H9 (cell line): ENCODE data around the gene AANAT. TPM values are rescaled to one million over a fixed set of nuclear protein-coding genes. Genes with fewer than 3 reads are reported as not detected.

Source experiments
- DNase-seq: peaks from one replicate; pipeline ENCODE4 v3.0.0-alpha.2; 2017
- H2AFZ ChIP-seq: one replicate; pipeline ENCODE4 v1.6.1; 2013; ENCODE audit warnings: mild to moderate bottlenecking, low read length, control low read depth, moderate library complexity
- H2AK5ac ChIP-seq: 2 replicates; pipeline ENCODE4 v1.6.1; 2013; ENCODE audit warnings: low read length, control low read depth, mixed read lengths; ENCODE audit not compliant: insufficient read length
- H2BK120ac ChIP-seq: one replicate; pipeline ENCODE4 v1.6.1; 2013; ENCODE audit warnings: low read depth, mild to moderate bottlenecking, low read length, control low read depth, inconsistent platforms; ENCODE audit not compliant: poor library complexity, severe bottlenecking
- H2BK12ac ChIP-seq: 2 replicates; pipeline ENCODE4 v1.6.1; 2013; ENCODE audit warnings: low read length, control low read depth, mixed read lengths, low read depth; ENCODE audit not compliant: insufficient read length
- H2BK15ac ChIP-seq: 2 replicates; pipeline ENCODE4 v1.6.1; 2013; ENCODE audit warnings: low read depth, low read length, control low read depth
- H2BK20ac ChIP-seq: one replicate; pipeline ENCODE4 v1.6.1; 2013; ENCODE audit warnings: low read depth, mild to moderate bottlenecking, low read length, control low read depth, inconsistent platforms; ENCODE audit not compliant: poor library complexity, severe bottlenecking
- H2BK5ac ChIP-seq: 2 replicates; pipeline ENCODE4 v1.6.1; 2013; ENCODE audit warnings: low read length, control low read depth, mixed read lengths; ENCODE audit not compliant: insufficient read length
- H3K14ac ChIP-seq: 2 replicates; pipeline ENCODE4 v1.6.1; 2013; ENCODE audit warnings: low read length, control low read depth; ENCODE audit not compliant: insufficient read depth
- H3K18ac ChIP-seq: 2 replicates; pipeline ENCODE4 v1.6.1; 2013; ENCODE audit warnings: low read depth, mild to moderate bottlenecking, mixed read lengths, low read length, control low read depth; ENCODE audit not compliant: insufficient read length
- H3K23ac ChIP-seq: 2 replicates; pipeline ENCODE4 v1.6.1; 2013; ENCODE audit warnings: low read length, control low read depth, mixed read lengths, low read depth; ENCODE audit not compliant: insufficient read length
- H3K23me2 ChIP-seq: 2 replicates; pipeline ENCODE4 v1.6.1; 2013; ENCODE audit warnings: low read depth, mild to moderate bottlenecking, mixed read lengths, low read length, control low read depth; ENCODE audit not compliant: insufficient read length, poor library complexity, severe bottlenecking
- H3K27ac ChIP-seq: 2 replicates; pipeline ENCODE4 v1.5.1; 2013; ENCODE audit warnings: low read length, control low read depth, mixed read lengths, low read depth; ENCODE audit not compliant: insufficient read length
- H3K27me3 ChIP-seq: 2 replicates; pipeline ENCODE4 v1.6.1; 2013; ENCODE audit warnings: low read length, control low read depth, inconsistent platforms; ENCODE audit not compliant: insufficient read depth
- H3K4ac ChIP-seq: 2 replicates; pipeline ENCODE4 v1.6.1; 2013; ENCODE audit warnings: low read depth, mild to moderate bottlenecking, control low read depth, inconsistent platforms, low read length, moderate library complexity
- H3K4me1 ChIP-seq: 2 replicates; pipeline ENCODE4 v1.6.1; 2013; ENCODE audit warnings: low read length, control low read depth, inconsistent platforms; ENCODE audit not compliant: insufficient read depth
- H3K4me2 ChIP-seq: 2 replicates; pipeline ENCODE4 v1.6.1; 2013; ENCODE audit warnings: low read length, control low read depth, mixed read lengths; ENCODE audit not compliant: insufficient read length, insufficient read depth
- H3K56ac ChIP-seq: 2 replicates; pipeline ENCODE4 v1.6.1; 2013; ENCODE audit warnings: low read depth, mild to moderate bottlenecking, mixed read lengths, low read length, control low read depth; ENCODE audit not compliant: insufficient read length
- H3K79me1 ChIP-seq: 2 replicates; pipeline ENCODE4 v1.6.1; 2013; ENCODE audit warnings: low read depth, mild to moderate bottlenecking, moderate library complexity, low read length, control low read depth, inconsistent platforms; ENCODE audit not compliant: insufficient read depth, poor library complexity, severe bottlenecking
- H3K79me2 ChIP-seq: 2 replicates; pipeline ENCODE4 v1.6.1; 2013; ENCODE audit warnings: low read length, control low read depth, inconsistent platforms; ENCODE audit not compliant: insufficient read depth
- H3K9ac ChIP-seq: 2 replicates; pipeline ENCODE4 v1.6.1; 2013; ENCODE audit warnings: low read length, control low read depth, mixed read lengths; ENCODE audit not compliant: insufficient read length; ENCODE audit errors: extremely low read depth
- H3K9me3 ChIP-seq: one replicate; pipeline ENCODE4 v1.6.1; 2013; ENCODE audit warnings: low read depth, low read length, inconsistent platforms; ENCODE audit not compliant: control insufficient read depth
- H3T11ph ChIP-seq: one replicate; pipeline ENCODE4 v1.6.1; 2013; ENCODE audit warnings: mild to moderate bottlenecking, low read length, control low read depth, inconsistent platforms
- H4K20me1 ChIP-seq: one replicate; pipeline ENCODE4 v1.6.1; 2013; ENCODE audit not compliant: control insufficient read depth, insufficient read length, insufficient read depth
- H4K5ac ChIP-seq: 2 replicates; pipeline ENCODE4 v1.6.1; 2013; ENCODE audit warnings: low read depth, mild to moderate bottlenecking, mixed read lengths, low read length, control low read depth; ENCODE audit not compliant: insufficient read length
- H4K8ac ChIP-seq: replicated peaks from 2 replicates; pipeline ENCODE4 v1.6.1; 2013; ENCODE audit warnings: low read length, control low read depth, mixed read lengths, low read depth; ENCODE audit not compliant: insufficient read length
- H4K91ac ChIP-seq: 2 replicates; pipeline ENCODE4 v1.6.1; 2013; ENCODE audit warnings: low read depth, mild to moderate bottlenecking, moderate library complexity, mixed read lengths, low read length, control low read depth; ENCODE audit not compliant: insufficient read length
- H3K27ac Mint-ChIP-seq, 3 experiments: 2 replicates in 2 of 3; 3 replicates in 1 of 3; pipeline ENCODE4 v1.8.0; 2020 to 2021; ENCODE audit warnings: mixed read lengths in 3 of 3, mild to moderate bottlenecking in 1 of 3, moderate library complexity in 1 of 3
- H3K27me3 Mint-ChIP-seq: 2 replicates; pipeline ENCODE4 v1.8.0; 2021; ENCODE audit warnings: low read depth, mild to moderate bottlenecking, moderate library complexity, mixed read lengths
- H3K36me3 Mint-ChIP-seq, 3 experiments: 2 replicates in 2 of 3; 3 replicates in 1 of 3; pipeline ENCODE4 v1.8.0; 2020 to 2021; ENCODE audit warnings: low read depth in 3 of 3, mixed read lengths in 3 of 3; ENCODE audit not compliant: insufficient read depth in 1 of 3
- H3K4me1 Mint-ChIP-seq, 2 experiments: 2 replicates each; pipeline ENCODE4 v1.8.0; 2020; ENCODE audit warnings: mixed read lengths in 2 of 2
- H3K4me3 Mint-ChIP-seq, 2 experiments: 2 replicates in 1 of 2; 3 replicates in 1 of 2; pipeline ENCODE4 v1.8.0; 2020 to 2021; ENCODE audit warnings: mild to moderate bottlenecking in 2 of 2, mixed read lengths in 2 of 2, moderate library complexity in 1 of 2
- H3K9me3 Mint-ChIP-seq, 2 experiments: 2 replicates in 1 of 2; 3 replicates in 1 of 2; pipeline ENCODE4 v1.8.0; 2020; ENCODE audit warnings: mild to moderate bottlenecking in 2 of 2, mixed read lengths in 2 of 2, moderate library complexity in 1 of 2
- CTCF ChIP-seq: fragments of 200-600 bp; sonication (generic); conservative IDR thresholded peaks from 3 replicates; pipeline ENCODE4 v1.8.0; 2021; ENCODE audit warnings: antibody characterized with exemption, mild to moderate bottlenecking
- WGBS: extraction: QIAGEN DNeasy Blood & Tissue Kit; methylation state at CpG from one replicate; pipeline ENCODE4 v1.1.7; 2013; ENCODE audit warnings: missing lambda C conversion rate, low lambda C conversion rate, mixed read lengths; ENCODE audit not compliant: insufficient read length; ENCODE audit errors: extremely low coverage; 5-methylcytosine and 5-hydroxymethylcytosine counted together
- total RNA-seq: library from RNA; stranded (reverse); gene quantifications from 2 replicates; pipeline ENCODE4 v1.2.1, GENCODE V29; 2021

Gene AANAT
- total RNA-seq, 1 experiment from 2014 or later = 0.55 TPM

GRCh38 chr17:76495663-76496400, 28.4 kb downstream of the AANAT start:
- no peak overlapping the region for H3K4me3 Mint-ChIP-seq
- Histone ChIP-seq H3K14ac (no peak overlapping the region), H3K4me2 (no peak overlapping the region), H3K56ac (no peak overlapping the region), H4K91ac (no peak overlapping the region), H3K4ac (no peak overlapping the region), H2BK15ac (no peak overlapping the region), H4K8ac (no peak overlapping the region), H3K9ac (no peak overlapping the region), H3K18ac (no peak overlapping the region), H3K23me2 (peaks cover 6% of the 10 kb centered on the region), H2AK5ac (no peak overlapping the region), H3K27me3 (no peaks in the 10 kb centered on the region), H3K4me1 (no peaks in the 10 kb centered on the region; the same call in 1 of the 2 replicates), H3K9me3 (no peaks in the 10 kb centered on the region), H3T11ph (no peak overlapping the region), H2BK120ac (no peak overlapping the region), H2BK20ac (no peak overlapping the region), H2BK12ac (no peak overlapping the region), H4K5ac (no peak overlapping the region), H4K20me1 (no peaks in the 10 kb centered on the region), H3K79me1 (no peaks in the 10 kb centered on the region), H2BK5ac (no peak overlapping the region), H3K23ac (no peak overlapping the region), H3K79me2 (no peaks in the 10 kb centered on the region), H3K27ac (no peak overlapping the region), H2AFZ (no peak overlapping the region)
- no peak overlapping the region for H3K27ac Mint-ChIP-seq
- WGBS = no CpG with 5 or more reads among the region's 16 CpGs
- no peak for DNase-seq
- no peaks in the 10 kb centered on the region; a peak in 1 of 5 replicates for H3K9me3 Mint-ChIP-seq
- no peaks in the 10 kb centered on the region; a peak in 2 of 7 replicates for H3K36me3 Mint-ChIP-seq
- TF ChIP-seq CTCF = no peak
- H3K27me3 Mint-ChIP-seq = peaks cover 7% of the 10 kb centered on the region
- peaks cover 45 to 62% of the 10 kb centered on the region in 2 experiments for H3K4me1 Mint-ChIP-seq
